NCI-H526 (cell line): ENCODE results near the gene USP22.
A peak's percentile ranks its signal among the peaks of the same experiment; 100 is the strongest.
"Not testable (repeated sequence)": the region's sequence is repeated elsewhere in the genome, so short reads cannot be mapped to it uniquely, and the experiment has no call there.

Experiments used
- DNase-seq, 2 experiments: peaks; one replicate each; lab custom pipeline; 2025; lab: John Stamatoyannopoulos, UW

USP22 gene

DNA sequence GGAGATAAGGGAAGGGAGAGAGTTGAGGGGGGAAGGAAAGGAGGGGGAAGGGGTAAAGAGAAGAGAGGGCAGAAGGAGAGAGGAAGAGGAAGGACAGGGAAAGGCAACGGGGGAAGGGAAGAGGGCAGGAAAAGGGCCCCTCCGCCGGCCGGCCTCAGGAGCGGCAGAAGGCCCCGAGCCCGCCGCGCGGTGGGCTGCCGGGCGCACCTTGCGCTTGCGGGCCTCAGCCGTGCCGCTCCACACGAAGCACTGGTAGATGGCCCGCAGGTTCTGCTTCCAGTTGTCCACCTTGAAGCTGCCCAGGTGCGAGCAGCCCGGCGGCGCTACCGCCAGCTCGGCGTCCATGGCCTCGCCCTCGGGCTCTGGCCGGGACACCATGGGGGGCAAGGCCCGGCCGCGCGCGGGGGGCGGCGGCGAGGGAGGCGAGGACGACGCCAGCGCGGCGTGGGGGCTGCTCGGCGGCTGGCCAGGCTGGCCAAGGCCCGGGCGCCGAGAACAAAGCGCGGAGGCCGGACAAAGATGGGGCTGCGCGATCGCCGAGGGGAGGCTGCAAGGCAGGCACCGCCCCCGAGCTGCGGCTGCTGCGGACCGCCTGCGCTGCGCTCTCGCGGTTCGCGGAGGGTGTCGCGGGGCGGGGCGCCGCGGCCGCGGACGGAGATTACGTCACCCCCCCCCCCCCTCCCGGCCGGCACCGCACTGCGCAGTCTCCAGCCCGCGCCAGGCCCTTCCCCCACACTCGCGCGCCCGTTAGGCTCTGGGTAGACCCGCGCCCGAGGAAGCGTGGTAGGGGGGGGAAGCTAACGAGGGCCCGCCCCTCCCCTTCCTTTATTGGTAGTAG, at the start of gene USP22:
Gene USP22 (minus strand): TSS at position 554 of the 838 bp plus-strand sequence. CDS start 176 bp downstream, at position 378.
- no peak for DNase-seq

DNA sequence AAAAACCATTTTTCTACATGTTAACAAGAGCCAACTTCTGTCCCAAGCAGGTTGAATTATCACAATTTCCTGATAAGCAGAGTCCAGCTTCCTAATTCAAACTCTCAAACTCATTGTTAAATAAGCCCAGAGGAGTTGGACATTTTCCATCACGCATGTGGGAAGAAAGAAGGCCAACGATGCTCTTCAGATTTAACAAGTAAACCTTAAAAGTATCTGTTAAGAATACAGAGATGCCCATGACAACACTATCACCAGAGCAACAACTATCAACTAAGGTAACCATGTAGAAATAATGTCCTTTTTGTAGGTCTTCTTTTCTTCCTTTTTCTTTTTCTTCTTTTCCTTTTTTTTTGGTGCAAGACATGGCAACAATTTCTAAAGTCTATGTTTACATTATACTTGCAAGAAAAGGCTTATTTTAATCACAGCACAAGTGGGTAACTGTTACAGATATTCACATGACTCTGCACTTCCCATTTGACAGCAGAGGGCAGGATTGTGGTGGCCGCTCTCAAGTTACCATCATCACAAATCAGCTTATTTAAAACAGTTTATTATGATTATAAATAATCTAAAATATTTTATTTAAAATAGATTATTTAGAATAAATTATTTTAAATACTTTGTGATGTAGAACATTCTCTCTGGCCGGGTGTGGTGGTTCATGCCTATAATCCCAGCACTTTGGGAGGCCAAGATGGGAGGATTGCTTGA, 48.2 kb upstream of the USP22 start:
- no peak for DNase-seq

DNA sequence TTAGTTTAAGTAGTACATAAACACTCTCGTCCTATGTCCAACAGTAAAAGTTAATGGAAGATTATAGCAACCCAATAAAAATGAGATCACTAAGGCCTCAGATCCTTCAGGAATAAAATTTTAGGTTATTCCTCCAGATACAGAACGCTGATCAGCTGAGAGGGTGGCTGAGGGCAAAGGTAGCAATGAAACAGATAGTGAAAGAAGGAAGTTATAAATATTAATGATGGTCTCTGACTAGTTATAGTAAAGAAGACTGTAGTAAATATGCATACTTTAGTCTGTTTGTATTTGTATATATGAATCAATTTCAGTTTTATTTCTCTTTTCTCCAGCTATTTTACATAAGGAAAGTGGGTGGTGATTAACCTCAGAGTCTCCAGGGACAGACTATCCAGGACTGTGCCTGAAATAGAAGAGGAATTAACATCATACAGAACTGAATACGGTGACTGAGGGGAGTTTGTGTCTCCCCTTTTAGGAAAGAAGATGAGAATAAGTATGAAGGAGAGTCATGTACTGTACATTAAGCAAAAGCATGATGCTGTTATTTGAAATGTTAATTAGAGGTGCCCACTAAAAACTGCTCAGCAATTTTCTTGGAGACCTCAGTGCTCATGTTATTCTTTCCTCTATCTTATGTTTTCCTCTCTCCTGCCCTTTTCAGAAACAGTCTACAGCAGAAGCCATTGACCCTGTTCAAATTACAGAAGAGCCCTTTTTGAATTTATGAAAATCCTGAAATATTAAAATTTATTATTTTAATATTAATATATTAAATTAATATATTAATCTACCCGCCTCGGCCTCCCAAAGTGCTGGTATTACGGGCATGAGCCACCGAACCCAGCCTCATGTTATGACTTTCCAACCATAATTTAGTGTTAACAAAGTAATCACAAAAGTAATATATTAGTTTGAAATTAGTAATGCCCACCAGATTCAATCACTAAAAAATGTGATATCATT, 47.4 kb upstream of the USP22 start:
- DNase-seq, result peak; percentile 14 to 22

DNA sequence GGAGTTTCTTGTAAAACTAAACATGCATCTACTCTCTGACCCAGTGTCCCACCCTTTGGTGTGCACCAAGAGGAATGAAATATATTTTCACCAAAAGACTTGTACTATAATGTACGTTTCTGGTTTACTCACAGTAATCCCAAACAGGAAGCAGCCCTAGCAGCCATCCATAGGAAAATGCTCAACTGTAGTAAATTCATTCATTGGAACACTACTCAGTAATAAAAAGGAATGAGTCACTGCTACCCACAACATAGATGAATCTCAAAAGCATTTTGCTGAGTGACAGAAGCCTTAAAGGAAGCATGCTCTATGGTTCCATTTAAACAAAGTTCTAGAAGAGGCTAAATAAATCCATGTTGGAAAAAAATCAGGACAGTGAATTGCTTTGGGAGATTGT, 46.3 kb upstream of the USP22 start:
- DNase-seq, result no peak

DNA sequence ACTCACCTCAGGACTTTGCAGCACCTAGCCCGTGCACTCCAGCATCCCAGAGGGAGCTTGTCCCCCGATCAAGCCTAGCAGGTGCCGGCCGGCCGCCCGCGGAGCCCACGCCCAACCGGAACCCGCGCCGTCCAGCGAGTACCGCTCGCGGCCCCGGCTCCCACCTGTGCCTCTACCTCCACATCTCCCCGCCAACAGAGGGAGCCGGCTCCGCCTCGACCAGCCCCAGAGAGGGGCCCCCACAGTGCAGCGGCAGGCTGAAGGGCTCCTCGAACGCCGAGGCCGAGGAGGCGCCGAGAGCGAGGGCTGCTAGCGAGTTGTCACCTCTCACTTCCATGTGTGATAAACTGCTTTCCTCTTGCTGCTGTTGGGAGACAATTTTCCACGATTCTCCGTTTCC, 42.9 kb upstream of the USP22 start:
- DNase-seq, result no peak

DNA sequence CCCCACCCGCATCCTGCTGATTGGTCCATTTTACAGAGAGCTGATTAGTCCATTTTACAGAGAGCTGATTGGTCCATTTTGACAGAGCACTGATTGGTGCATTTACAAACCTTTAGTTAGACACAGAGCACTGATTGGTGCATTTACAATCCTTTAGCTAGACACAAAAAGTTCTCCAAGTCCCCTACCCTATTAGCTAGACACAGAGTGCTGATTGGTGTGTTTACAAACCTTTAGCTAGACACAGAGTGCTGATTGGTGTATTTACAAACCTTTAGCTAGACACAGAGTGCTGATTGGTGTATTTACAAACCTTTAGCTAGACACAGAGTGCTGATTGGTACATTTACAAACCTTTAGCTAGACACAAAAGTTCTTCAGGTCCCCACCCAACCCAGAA, 42.5 kb upstream of the USP22 start:
- DNase-seq, result not testable (repeated sequence)

DNA sequence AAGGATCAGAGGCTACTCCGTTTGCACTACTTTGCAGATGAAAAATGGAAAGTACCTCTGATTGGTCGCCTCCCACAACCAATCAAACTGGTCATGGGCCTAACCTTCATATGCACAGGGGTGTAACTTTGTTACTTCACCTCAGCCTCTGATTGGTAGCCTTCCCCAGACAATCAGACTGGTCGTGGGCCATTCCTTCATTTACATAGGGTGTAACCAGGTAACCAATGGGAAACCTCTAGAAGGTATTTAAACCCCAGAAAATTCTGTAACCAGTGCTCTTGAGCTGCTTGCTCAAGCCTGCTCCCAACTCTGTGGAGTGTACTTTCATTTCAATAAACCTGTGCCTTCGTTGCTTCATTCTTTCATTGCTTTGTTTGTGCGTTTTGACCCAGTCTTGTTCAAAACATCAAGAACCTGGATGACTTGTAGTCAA, 39.2 kb upstream of the USP22 start:
- DNase-seq, result no peak

DNA sequence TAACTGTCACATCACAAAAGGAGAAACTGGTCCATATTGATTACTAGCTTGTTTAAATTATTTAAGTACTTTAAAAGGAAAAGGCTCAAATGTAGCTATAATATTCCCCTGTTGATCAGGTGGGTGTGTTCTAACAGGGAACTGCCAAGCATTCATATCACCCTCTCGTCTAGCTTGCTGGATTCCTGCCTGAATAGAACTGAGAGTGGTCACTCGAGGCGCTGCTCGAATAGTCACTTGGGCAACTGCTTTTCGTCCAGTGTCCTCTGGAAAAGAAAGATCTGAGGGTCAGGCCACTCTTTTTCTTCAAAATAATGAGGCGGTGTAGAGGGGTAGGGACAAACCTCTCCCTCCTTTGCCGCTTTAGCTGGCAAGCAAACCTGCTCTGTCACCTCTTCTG, 36.4 kb upstream of the USP22 start:
- no peak for DNase-seq

DNA sequence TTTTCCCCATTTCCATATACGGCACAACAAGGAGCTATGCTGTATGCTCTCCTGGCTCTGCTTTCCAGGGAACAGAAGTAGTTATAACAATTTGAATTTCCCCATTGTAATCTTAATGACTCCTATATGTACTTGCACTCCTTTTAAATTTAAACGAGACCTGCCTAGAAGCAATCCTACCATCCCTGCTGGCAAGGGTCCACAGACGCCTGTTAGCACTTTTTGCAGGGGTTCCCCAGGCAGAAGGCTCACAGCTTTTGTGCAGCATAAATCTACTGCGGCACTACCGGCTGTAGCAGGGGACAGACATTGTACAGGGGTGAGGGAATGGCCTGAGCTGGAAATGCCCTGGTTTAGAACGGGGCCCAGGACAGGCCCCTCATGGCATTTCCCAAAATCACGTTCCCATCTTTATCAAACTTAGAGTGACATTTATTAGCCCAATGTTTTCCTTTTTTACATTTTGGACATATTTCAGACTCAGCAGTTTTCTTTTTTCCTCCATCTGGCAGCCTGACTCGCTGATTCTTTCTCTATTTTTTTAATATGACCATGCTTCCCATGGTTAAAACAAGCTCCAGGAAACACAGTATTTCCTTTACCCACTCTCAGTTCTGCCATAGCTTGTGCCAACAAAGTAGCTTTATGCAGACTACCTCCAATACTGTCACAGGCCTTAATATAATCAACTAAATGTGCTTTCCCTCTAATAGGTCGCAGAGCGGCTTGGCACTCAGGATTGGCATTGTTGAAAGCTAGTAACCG, 35.4 kb upstream of the USP22 start:
- DNase-seq, result no peak

DNA sequence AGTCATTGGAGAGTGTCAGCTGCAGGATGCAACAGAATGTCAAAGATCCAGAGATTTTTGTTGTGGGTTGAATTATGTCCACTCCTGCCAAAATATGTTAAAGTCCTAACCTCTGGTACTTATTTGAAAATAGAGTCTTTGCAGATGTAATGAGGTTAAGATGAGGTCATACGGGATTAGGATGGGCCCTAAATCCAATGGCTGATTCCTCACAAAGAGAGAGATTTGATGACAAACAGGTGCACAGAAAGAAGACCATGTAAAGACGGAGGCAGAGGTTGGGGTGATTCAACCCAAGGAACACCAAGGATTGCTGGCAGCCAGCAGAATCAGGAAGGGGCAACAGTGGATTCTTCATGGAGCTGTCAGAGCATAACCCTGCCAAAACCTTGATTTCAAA, 34.5 kb upstream of the USP22 start:
- DNase-seq, result no peak

DNA sequence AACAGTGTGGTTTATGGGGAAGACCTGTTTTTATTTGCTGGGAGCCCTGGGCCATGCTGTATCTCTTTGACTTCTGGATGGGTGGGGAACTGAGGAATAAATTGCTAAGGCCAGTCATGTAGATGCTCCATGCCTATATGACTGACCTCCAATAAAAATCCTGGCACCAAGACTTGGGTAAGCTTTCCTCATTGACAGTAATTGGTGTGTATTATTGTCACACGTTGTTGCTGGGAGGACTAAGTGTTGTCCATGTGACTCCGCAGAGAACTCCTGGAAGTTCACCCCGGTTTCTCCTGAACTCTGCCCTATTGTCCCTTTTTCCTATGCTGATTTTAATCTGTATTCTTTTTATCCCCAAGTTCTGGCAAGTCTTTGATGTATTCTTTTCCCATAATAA, 33.4 kb upstream of the USP22 start:
- no peak for DNase-seq

DNA sequence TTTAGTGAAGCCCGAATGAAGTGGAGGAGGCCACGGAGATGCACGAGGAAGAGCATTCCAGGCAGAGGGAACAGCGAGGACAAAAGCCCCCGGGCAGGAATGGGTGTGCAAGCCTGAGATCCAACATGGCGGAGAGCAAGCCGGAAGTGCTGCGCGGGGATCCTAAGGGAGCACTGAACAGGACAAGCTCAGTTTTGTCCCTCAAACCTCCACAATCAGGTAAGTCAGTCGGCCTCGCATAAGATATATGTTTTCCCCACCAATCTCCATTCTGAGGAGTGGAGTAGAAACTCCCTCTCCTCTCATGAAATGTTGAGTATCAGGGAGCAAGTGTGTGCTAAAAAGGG, 32.9 kb upstream of the USP22 start:
- no peak for DNase-seq

DNA sequence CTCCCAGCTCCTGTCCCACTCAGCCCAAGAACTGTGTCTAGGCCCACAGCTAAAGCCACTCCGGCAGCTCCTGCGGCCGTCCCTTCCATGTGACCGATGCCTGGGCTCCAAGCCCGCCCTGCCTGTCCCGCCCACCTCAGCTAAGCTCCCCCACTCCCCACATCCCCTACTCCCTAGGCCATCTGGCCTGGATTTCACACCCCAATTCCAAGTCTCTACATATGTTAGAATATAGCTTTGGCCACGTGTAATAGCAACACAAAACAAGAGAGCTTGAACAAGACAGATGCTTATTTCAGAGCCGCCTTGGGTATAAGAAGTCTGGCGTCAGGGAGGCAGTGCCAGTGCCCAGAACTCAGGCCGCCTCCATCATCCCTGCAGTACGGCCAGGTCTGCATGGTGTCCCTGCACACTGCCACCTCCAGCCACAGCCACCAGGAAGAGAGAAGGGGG, 30.0 kb upstream of the USP22 start:
- DNase-seq, result no peak

DNA sequence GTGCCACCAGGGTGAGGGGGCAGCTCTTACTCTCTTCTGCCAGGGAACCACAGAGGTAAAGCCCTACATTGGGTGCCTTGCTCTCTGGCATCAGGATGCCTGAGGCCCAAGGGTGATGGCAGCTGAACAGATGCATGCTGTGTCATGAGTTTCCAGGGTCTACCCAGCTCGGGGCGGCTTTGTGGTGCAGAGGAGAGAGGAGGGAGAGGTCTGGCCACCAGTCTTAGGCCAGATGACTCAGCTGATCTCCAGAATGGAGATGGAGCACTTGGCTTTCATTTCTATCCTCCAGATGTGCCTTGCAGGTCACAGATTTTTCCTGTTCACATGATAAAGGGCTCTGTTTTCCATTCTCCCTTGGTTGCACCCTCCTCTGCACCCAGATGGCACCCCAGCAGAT, 23.6 kb upstream of the USP22 start:
- DNase-seq, result no peak

DNA sequence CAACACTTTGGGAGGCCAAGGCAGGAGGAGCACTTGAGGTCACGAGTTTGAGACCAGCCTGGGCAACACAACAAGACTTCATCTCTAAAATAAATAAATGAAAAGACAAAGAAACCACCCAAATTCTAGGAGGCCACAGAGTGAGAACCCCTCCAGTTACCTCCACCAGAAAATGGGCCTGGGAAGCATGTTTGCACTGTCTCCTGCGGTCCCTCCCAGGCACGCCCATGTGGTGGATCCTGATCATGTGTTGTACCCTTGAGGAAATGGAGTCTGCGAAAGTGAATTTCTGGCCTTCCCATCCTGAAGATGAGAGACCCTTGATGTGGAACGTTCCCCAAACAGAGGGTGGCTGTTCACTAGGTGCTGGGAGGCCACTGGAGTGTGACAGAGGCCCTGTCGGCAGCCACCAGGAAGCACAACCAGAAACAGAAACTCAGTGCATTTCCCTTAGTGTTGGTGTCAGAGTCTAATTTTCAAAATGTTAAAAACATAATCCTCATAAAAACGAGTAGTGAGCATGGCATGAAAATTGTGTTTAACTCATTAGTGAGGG, 19.2 kb upstream of the USP22 start:
- DNase-seq, result no peak

DNA sequence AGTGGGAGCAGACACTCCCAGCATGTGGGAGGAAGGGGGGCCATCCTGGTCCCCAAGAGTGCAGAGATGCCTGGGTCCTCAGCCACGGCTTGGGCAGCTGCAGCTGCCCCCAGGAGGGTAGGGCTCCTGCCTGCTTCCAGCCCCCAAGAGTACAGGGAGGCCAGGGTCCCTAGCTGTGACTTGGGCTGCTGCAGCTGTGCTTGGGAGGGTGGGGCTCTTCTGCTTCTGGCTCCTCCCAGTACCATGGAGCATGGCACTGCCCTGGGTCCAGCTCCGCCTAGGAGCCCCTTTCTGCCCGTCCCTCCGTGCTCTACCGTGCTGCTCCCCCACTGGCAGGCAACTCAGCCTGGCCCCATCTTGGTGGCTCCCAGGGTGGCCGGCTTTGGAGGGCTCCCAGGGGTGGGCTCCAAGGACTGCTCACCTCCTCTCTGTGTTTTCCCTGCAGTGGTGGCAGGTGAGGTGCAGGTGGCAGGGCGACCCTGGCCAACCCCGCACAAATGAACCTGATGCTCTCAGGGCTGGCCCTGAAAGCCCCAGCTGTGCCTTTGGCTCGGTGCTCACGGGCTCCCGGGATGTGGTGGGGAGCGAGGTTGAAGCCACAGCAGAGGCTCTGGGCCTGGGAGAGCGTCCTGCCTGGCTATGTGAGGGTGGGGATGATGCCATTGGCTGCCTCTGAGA, 18.5 kb upstream of the USP22 start:
- no peak for DNase-seq

DNA sequence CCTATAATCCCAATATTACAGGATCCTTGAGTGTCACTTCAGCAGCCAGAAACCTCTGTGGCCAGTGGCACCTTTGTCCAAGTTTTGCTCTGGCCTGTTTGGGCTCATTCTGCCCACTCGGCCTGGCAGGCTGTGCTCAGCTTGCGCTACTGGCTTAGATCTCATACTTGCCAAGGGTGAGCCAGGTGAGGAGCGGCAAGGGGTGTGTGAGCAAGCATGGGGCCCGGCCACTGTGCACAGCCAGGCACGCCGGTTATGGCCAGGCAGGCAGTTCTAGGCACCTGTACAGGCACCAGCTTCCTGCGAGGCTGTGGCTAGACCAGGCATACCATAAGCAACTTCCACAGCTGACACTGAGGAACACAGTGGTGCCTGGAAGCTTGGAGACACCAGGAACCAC, 16.9 kb upstream of the USP22 start:
- no peak for DNase-seq

DNA sequence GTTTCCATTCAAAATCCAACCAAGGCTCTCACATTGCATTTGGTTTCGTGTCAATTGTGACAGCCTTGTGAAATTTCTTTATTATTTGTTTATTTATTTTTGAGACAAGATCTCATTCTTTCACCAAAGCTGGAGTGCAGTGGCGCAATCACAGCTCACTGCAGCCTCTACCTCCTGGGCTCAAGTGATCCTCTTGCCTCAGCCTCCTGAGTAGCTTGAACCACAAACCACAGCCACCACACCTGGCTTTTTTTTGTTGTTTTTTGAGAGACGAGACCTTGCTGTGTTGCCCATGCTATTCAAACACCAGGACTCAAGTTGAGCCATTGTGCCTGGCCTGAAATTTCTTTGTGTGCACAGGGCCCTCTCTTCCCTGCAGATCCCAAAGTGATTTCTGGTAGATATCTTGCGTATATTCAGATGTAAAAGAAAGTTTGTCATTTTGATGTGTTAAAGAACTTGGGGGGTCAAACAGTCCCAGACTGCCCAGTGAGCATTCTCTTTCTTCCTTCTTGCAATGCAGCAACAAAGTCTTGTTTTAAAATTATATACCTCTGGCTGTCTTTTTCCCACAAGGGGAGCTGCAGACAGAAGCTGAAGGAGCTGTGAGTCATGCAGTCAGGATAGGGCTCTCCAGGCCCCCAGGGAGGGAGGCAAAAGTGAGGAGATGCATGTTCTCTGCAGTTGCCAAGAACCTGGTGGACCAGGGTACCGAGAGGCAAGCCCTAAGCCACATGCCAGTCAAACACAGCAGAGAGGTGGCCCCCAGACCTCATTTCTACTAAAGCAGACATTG, 15.5 kb upstream of the USP22 start:
- DNase-seq, result no peak

DNA sequence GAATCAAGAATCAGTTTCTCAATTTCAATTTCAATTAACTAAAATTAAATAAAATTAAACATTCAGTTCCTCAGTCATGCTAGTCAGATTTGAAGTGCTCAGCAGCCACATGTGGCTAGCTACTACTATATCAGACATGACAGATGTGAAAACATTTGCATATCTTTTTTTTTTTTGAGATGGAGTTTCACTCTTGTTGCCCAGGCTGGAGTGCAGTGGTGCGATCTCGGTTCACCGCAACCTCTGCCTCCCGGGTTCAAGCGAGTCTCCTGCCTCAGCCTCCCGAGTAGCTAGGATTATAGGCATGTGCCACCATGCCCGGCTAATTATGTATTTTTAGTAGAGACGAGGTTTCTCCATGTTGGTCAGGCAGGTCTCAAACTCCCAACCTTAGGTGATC, 10.2 kb upstream of the USP22 start:
- not testable (repeated sequence) for DNase-seq

DNA sequence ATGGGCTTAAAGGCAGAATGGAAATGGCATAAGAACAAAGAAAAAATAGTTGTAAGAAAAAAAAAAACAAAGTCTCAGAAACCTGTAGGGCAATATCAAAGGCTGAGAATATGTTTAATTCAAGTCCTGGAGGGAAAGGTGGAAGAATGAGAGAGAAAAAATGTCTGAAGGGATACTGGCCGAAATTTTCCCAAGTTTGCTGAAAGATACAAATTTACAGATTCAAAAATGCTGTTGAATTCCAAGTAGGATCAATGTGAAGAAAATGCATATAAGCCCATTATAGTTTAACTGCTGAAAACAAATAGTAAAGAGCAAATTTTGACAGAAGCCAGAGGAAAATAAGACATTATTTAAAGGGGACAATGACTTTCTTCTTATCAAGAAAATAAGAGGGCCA, 6.6 kb upstream of the USP22 start:
- no peak for DNase-seq
